Measurements from ENCODE around the gene TFPT. TPM values are rescaled to one million over a fixed set of nuclear protein-coding genes. Genes with fewer than 3 reads are reported as not detected.

Gene TFPT
- total RNA-seq, 1 experiment from 2014 or later = 21.5 TPM

GRCh38 chr19:54159352-54160181 is 44.1 kb upstream of the TFPT start, which contains the start of gene LENG1:
LENG1 (minus strand) TSS chr19:54159721; CDS start chr19:54159695, 26 bp downstream.
- H3K9me3 ChIP-seq (ENCODE audit: low read length) = no peaks in the 10 kb centered on the region
- H3K4me1 ChIP-seq (ENCODE audit: low read length) = peaks cover 42% of the 10 kb centered on the region
- H3K27ac ChIP-seq (ENCODE audit: low read length) = peak within 1 kb of the TSS; percentile 85
- H3K9me2 ChIP-seq (replicated peaks; ENCODE audit: insufficient read depth, low read length) = no peaks in the 10 kb centered on the region
- H3K9ac ChIP-seq (ENCODE audit: low read length) = peak within 1 kb of the TSS; percentile 84
- peaks cover 16% of the 10 kb centered on the region for H3K79me2 ChIP-seq (ENCODE audit: low read length)
- peak within 1 kb of the TSS; percentile 86 for H3K4me2 ChIP-seq (ENCODE audit: low read depth, low read length, poor library complexity, severe bottlenecking)
- H3K4me3 ChIP-seq (ENCODE audit: low read length) = peak within 1 kb of the TSS; percentile 81
- peak; percentile 100 for DNase-seq
- H2AFZ ChIP-seq (ENCODE audit: low read length) = peak within 1 kb of the TSS; percentile 78
- no peaks in the 10 kb centered on the region for H3K27me3 ChIP-seq (ENCODE audit: low read length)
- peaks cover 20% of the 10 kb centered on the region; the same call in 1 of the 2 replicates for H3K36me3 ChIP-seq (ENCODE audit: insufficient read depth, low read length)
- peaks cover 29% of the 10 kb centered on the region for H4K20me1 ChIP-seq (ENCODE audit: insufficient read depth, low read depth, low read length)

GRCh38 chr19:54158812-54159351 is 43.4 kb upstream of the TFPT start:
- Histone ChIP-seq H3K4me1 (ENCODE audit: low read length) (peaks cover 42% of the 10 kb centered on the region), H3K4me2 (ENCODE audit: low read depth, low read length, poor library complexity, severe bottlenecking) (peak overlapping the region; percentile 86), H3K27me3 (ENCODE audit: low read length) (no peaks in the 10 kb centered on the region), H3K27ac (ENCODE audit: low read length) (peak overlapping the region; percentile 85), H3K9me2 (replicated peaks; ENCODE audit: insufficient read depth, low read length) (no peaks in the 10 kb centered on the region), H3K9me3 (ENCODE audit: low read length) (no peaks in the 10 kb centered on the region), H3K4me3 (ENCODE audit: low read length) (peak overlapping the region; percentile 70), H2AFZ (ENCODE audit: low read length) (peak overlapping the region; percentile 76; the same call in 1 of the 2 replicates), H4K20me1 (ENCODE audit: insufficient read depth, low read depth, low read length) (peaks cover 34% of the 10 kb centered on the region), H3K36me3 (ENCODE audit: insufficient read depth, low read length) (peaks cover 26% of the 10 kb centered on the region; the same call in 1 of the 2 replicates), H3K79me2 (ENCODE audit: low read length) (peaks cover 16% of the 10 kb centered on the region), H3K9ac (ENCODE audit: low read length) (peak overlapping the region; percentile 84)
- DNase-seq = peak; percentile 83

GRCh38 chr19:54156953-54157352 is 41.5 kb upstream of the TFPT start:
- H3K4me2 ChIP-seq (ENCODE audit: low read depth, low read length, poor library complexity, severe bottlenecking) = no peak overlapping the region
- H2AFZ ChIP-seq (ENCODE audit: low read length) = no peak overlapping the region
- no peak overlapping the region for H3K27ac ChIP-seq (ENCODE audit: low read length)
- DNase-seq = no peak
- H4K20me1 ChIP-seq (ENCODE audit: insufficient read depth, low read depth, low read length) = peaks cover 31% of the 10 kb centered on the region
- peaks cover 44% of the 10 kb centered on the region for H3K36me3 ChIP-seq (ENCODE audit: insufficient read depth, low read length)
- peaks cover 38% of the 10 kb centered on the region for H3K4me1 ChIP-seq (ENCODE audit: low read length)
- H3K9ac ChIP-seq (ENCODE audit: low read length) = no peak overlapping the region
- no peak overlapping the region for H3K4me3 ChIP-seq (ENCODE audit: low read length)
- no peaks in the 10 kb centered on the region for H3K9me3 ChIP-seq (ENCODE audit: low read length)
- H3K27me3 ChIP-seq (ENCODE audit: low read length) = no peaks in the 10 kb centered on the region
- peaks cover 16% of the 10 kb centered on the region for H3K79me2 ChIP-seq (ENCODE audit: low read length)
- H3K9me2 ChIP-seq (replicated peaks; ENCODE audit: insufficient read depth, low read length) = no peaks in the 10 kb centered on the region

- Histone ChIP-seq H2AFZ (ENCODE audit: low read length) (no peak overlapping the region), H3K27ac (ENCODE audit: low read length) (no peak overlapping the region), H3K27me3 (ENCODE audit: low read length) (no peaks in the 10 kb centered on the region), H3K4me3 (ENCODE audit: low read length) (no peak overlapping the region), H3K36me3 (ENCODE audit: insufficient read depth, low read length) (peaks cover 44% of the 10 kb centered on the region), H4K20me1 (ENCODE audit: insufficient read depth, low read depth, low read length) (peaks cover 32% of the 10 kb centered on the region), H3K79me2 (ENCODE audit: low read length) (peaks cover 13% of the 10 kb centered on the region), H3K9ac (ENCODE audit: low read length) (no peak overlapping the region), H3K9me3 (ENCODE audit: low read length) (no peaks in the 10 kb centered on the region), H3K9me2 (replicated peaks; ENCODE audit: insufficient read depth, low read length) (no peaks in the 10 kb centered on the region), H3K4me2 (ENCODE audit: low read depth, low read length, poor library complexity, severe bottlenecking) (no peak overlapping the region), H3K4me1 (ENCODE audit: low read length) (peaks cover 34% of the 10 kb centered on the region)
- no peak for DNase-seq
These were observed 41.0 kb upstream of the TFPT start for GRCh38 chr19:54156490-54156889.

GRCh38 chr19:54155694-54156093 is 40.2 kb upstream of the TFPT start:
- H3K4me3 ChIP-seq (ENCODE audit: low read length) = no peak overlapping the region
- peaks cover 8% of the 10 kb centered on the region for H3K79me2 ChIP-seq (ENCODE audit: low read length)
- H3K27ac ChIP-seq (ENCODE audit: low read length) = no peak overlapping the region
- H3K4me2 ChIP-seq (ENCODE audit: low read depth, low read length, poor library complexity, severe bottlenecking) = no peak overlapping the region
- no peaks in the 10 kb centered on the region for H3K9me3 ChIP-seq (ENCODE audit: low read length)
- DNase-seq = no peak
- peaks cover 44% of the 10 kb centered on the region for H3K36me3 ChIP-seq (ENCODE audit: insufficient read depth, low read length)
- H2AFZ ChIP-seq (ENCODE audit: low read length) = no peak overlapping the region
- H4K20me1 ChIP-seq (ENCODE audit: insufficient read depth, low read depth, low read length) = peaks cover 32% of the 10 kb centered on the region
- no peaks in the 10 kb centered on the region for H3K9me2 ChIP-seq (replicated peaks; ENCODE audit: insufficient read depth, low read length)
- peaks cover 26% of the 10 kb centered on the region for H3K4me1 ChIP-seq (ENCODE audit: low read length)
- H3K27me3 ChIP-seq (ENCODE audit: low read length) = no peaks in the 10 kb centered on the region
- no peak overlapping the region for H3K9ac ChIP-seq (ENCODE audit: low read length)

GRCh38 chr19:54154603-54155345 is 39.3 kb upstream of the TFPT start:
- Histone ChIP-seq H4K20me1 (ENCODE audit: insufficient read depth, low read depth, low read length) (peaks cover 39% of the 10 kb centered on the region), H3K79me2 (ENCODE audit: low read length) (0 out of 2 replicates have a peak, but pooled peaks cover 3% of the 10 kb centered on the region), H3K27ac (ENCODE audit: low read length) (no peak overlapping the region), H3K9me3 (ENCODE audit: low read length) (no peaks in the 10 kb centered on the region), H3K27me3 (ENCODE audit: low read length) (no peaks in the 10 kb centered on the region), H3K9ac (ENCODE audit: low read length) (no peak overlapping the region), H3K4me2 (ENCODE audit: low read depth, low read length, poor library complexity, severe bottlenecking) (no peak overlapping the region), H3K4me3 (ENCODE audit: low read length) (no peak overlapping the region), H2AFZ (ENCODE audit: low read length) (no peak overlapping the region), H3K36me3 (ENCODE audit: insufficient read depth, low read length) (peaks cover 50% of the 10 kb centered on the region), H3K9me2 (replicated peaks; ENCODE audit: insufficient read depth, low read length) (no peaks in the 10 kb centered on the region), H3K4me1 (ENCODE audit: low read length) (peaks cover 22% of the 10 kb centered on the region)
- DNase-seq = no peak

GRCh38 chr19:54153731-54154326 is 38.4 kb upstream of the TFPT start:
- Histone ChIP-seq H3K36me3 (ENCODE audit: insufficient read depth, low read length) (peaks cover 58% of the 10 kb centered on the region), H3K27me3 (ENCODE audit: low read length) (no peaks in the 10 kb centered on the region), H3K27ac (ENCODE audit: low read length) (no peak overlapping the region)

More at GRCh38 chr19:54153731-54154326, 38.4 kb upstream of the TFPT start:
- Histone ChIP-seq H3K9me2 (replicated peaks; ENCODE audit: insufficient read depth, low read length) (no peaks in the 10 kb centered on the region), H3K4me2 (ENCODE audit: low read depth, low read length, poor library complexity, severe bottlenecking) (no peak overlapping the region), H2AFZ (ENCODE audit: low read length) (no peak overlapping the region), H4K20me1 (ENCODE audit: insufficient read depth, low read depth, low read length) (peaks cover 44% of the 10 kb centered on the region), H3K9ac (ENCODE audit: low read length) (no peak overlapping the region), H3K4me3 (ENCODE audit: low read length) (no peak overlapping the region), H3K4me1 (ENCODE audit: low read length) (peaks cover 17% of the 10 kb centered on the region), H3K79me2 (ENCODE audit: low read length) (0 out of 2 replicates have a peak, but pooled peaks cover 3% of the 10 kb centered on the region), H3K9me3 (ENCODE audit: low read length) (no peaks in the 10 kb centered on the region)
- DNase-seq = no peak
